Measurements from ENCODE around the gene CCDC43.

CCDC43 gene

GRCh38 chr17:44653954-44654353 lies 35.6 kb downstream of the CCDC43 start:
- in situ Hi-C loops (cut with HindIII; ENCODE audit: low sequenced_read_pairs) = no loop called here
- TF ChIP-seq CTCF (IDR thresholded peaks at IDR 0.05; ENCODE audit: low read depth, low read length, missing control alignments) = no peak
- no peak for DNase-seq (ENCODE audit: low read depth)

GRCh38 chr17:44653384-44653783 lies 36.2 kb downstream of the CCDC43 start:
- H3K4me3 ChIP-seq (ENCODE audit: low read depth, low read length) = no peak overlapping the region
- no peak for TF ChIP-seq CTCF (IDR thresholded peaks at IDR 0.05; ENCODE audit: low read depth, low read length, missing control alignments)
- in situ Hi-C loops (cut with HindIII; ENCODE audit: low sequenced_read_pairs) = no loop called here
- no peak for DNase-seq (ENCODE audit: low read depth)

More at GRCh38 chr17:44653954-44654353, 35.6 kb downstream of the CCDC43 start:
- no peak overlapping the region for H3K4me3 ChIP-seq (ENCODE audit: low read depth, low read length)

GRCh38 chr17:44652727-44653126 lies 36.8 kb downstream of the CCDC43 start:
- DNase-seq (ENCODE audit: low read depth) = no peak
- no peak for TF ChIP-seq CTCF (IDR thresholded peaks at IDR 0.05; ENCODE audit: low read depth, low read length, missing control alignments)
- no peak overlapping the region for H3K4me3 ChIP-seq (ENCODE audit: low read depth, low read length)
- in situ Hi-C loops (cut with HindIII; ENCODE audit: low sequenced_read_pairs) = no loop called here

- no peak for TF ChIP-seq CTCF (IDR thresholded peaks at IDR 0.05; ENCODE audit: low read depth, low read length, missing control alignments)
- no peak for DNase-seq (ENCODE audit: low read depth)
- in situ Hi-C loops (cut with HindIII; ENCODE audit: low sequenced_read_pairs) = no loop called here
- H3K4me3 ChIP-seq (ENCODE audit: low read depth, low read length) = no peak overlapping the region
Observed at GRCh38 chr17:44651228-44651627, 38.3 kb downstream of the CCDC43 start.

- in situ Hi-C loops (cut with HindIII; ENCODE audit: low sequenced_read_pairs) = loop anchor here (25.0 kb wide), 1 partner anchor 287 kb away; the partner anchor contains the start of gene FAM171A2
- no peak for TF ChIP-seq CTCF (IDR thresholded peaks at IDR 0.05; ENCODE audit: low read depth, low read length, missing control alignments)
- no peak overlapping the region for H3K4me3 ChIP-seq (ENCODE audit: low read depth, low read length)
- DNase-seq (ENCODE audit: low read depth) = no peak
Observed at GRCh38 chr17:44648963-44649362, 40.6 kb downstream of the CCDC43 start.

- no peak overlapping the region for H3K4me3 ChIP-seq (ENCODE audit: low read depth, low read length)
- TF ChIP-seq CTCF (IDR thresholded peaks at IDR 0.05; ENCODE audit: low read depth, low read length, missing control alignments) = no peak
- in situ Hi-C loops (cut with HindIII; ENCODE audit: low sequenced_read_pairs) = loop anchor here (25.0 kb wide), 1 partner anchor 285 kb away; the partner anchor contains the start of gene FAM171A2
- no peak for DNase-seq (ENCODE audit: low read depth)
Observed at GRCh38 chr17:44647736-44648135, 41.8 kb downstream of the CCDC43 start.

All from astrocyte of the cerebellum (primary cell).